Astrocyte (in vitro differentiated cells and primary cell): Measurements from ENCODE around the gene UNCX. TPM values are rescaled to one million over a fixed set of nuclear protein-coding genes. Genes with fewer than 3 reads are reported as not detected.

Experiments used
- DNase-seq: peaks from one replicate; pipeline ENCODE4 v3.0.0-alpha.2; 2010; ENCODE audit warnings: low read depth
- FAIRE-seq: peaks from 2 replicates; lab custom pipeline; 2011; peaks lifted over from hg19 to GRCh38; lab: Jason Lieb, UNC
- H2AFZ ChIP-seq: 2 replicates; pipeline ENCODE4 v1.6.0; 2012; ENCODE audit warnings: low read depth, low read length, inconsistent platforms
- H3K27ac ChIP-seq: 2 replicates; pipeline ENCODE4 v1.5.1; 2011; ENCODE audit warnings: low read depth, low read length, inconsistent platforms
- H3K27me3 ChIP-seq: 2 replicates; pipeline ENCODE4 v1.6.0; 2011; ENCODE audit warnings: low read length, inconsistent platforms; ENCODE audit not compliant: insufficient read depth
- H3K36me3 ChIP-seq: 2 replicates; pipeline ENCODE4 v1.5.1; 2011; ENCODE audit warnings: low read length, inconsistent platforms; ENCODE audit not compliant: insufficient read depth
- H3K4me1 ChIP-seq: 2 replicates; pipeline ENCODE4 v1.5.1; 2011; ENCODE audit warnings: low read length, inconsistent platforms; ENCODE audit not compliant: insufficient read depth
- H3K4me2 ChIP-seq: 2 replicates; pipeline ENCODE4 v1.6.0; 2012; ENCODE audit warnings: low read length, inconsistent platforms
- H3K4me3 ChIP-seq: 2 replicates; pipeline ENCODE4 v1.5.1; 2011; ENCODE audit warnings: low read depth, mild to moderate bottlenecking, low read length, inconsistent platforms; ENCODE audit not compliant: insufficient read depth
- H3K79me2 ChIP-seq: 2 replicates; pipeline ENCODE4 v1.6.0; 2012; ENCODE audit warnings: mild to moderate bottlenecking, low read length, inconsistent platforms; ENCODE audit not compliant: insufficient read depth
- H3K9ac ChIP-seq: 2 replicates; pipeline ENCODE4 v1.6.0; 2012; ENCODE audit warnings: mild to moderate bottlenecking, low read length, inconsistent platforms
- H3K9me3 ChIP-seq: 2 replicates; pipeline ENCODE4 v1.5.1; 2012; ENCODE audit warnings: low read depth, mild to moderate bottlenecking, low read length, inconsistent platforms; ENCODE audit not compliant: insufficient read depth
- H4K20me1 ChIP-seq: 2 replicates; pipeline ENCODE4 v1.6.0; 2012; ENCODE audit warnings: low read length, inconsistent platforms; ENCODE audit not compliant: insufficient read depth
- H3K27ac Mint-ChIP-seq: one replicate; pipeline ENCODE4 v1.8.0; 2021; ENCODE audit warnings: mild to moderate bottlenecking, mixed read lengths; ENCODE audit not compliant: unreplicated experiment
- H3K27me3 Mint-ChIP-seq: one replicate; pipeline ENCODE4 v1.8.0; 2021; ENCODE audit warnings: low read depth, mixed read lengths; ENCODE audit not compliant: unreplicated experiment
- H3K36me3 Mint-ChIP-seq: one replicate; pipeline ENCODE4 v1.8.0; 2021; ENCODE audit warnings: low read depth, mixed read lengths; ENCODE audit not compliant: unreplicated experiment
- H3K4me1 Mint-ChIP-seq: one replicate; pipeline ENCODE4 v1.8.0; 2021; ENCODE audit warnings: low read depth, mixed read lengths; ENCODE audit not compliant: unreplicated experiment
- H3K4me3 Mint-ChIP-seq: one replicate; pipeline ENCODE4 v1.8.0; 2021; ENCODE audit warnings: mild to moderate bottlenecking, moderate library complexity, mixed read lengths; ENCODE audit not compliant: unreplicated experiment
- H3K9me3 Mint-ChIP-seq: one replicate; pipeline ENCODE4 v1.8.0; 2021; ENCODE audit warnings: mild to moderate bottlenecking, mixed read lengths; ENCODE audit not compliant: unreplicated experiment
- EZH2 ChIP-seq: IDR thresholded peaks from 2 replicates; pipeline ENCODE4 v1.6.1; 2012; ENCODE audit warnings: mild to moderate bottlenecking, low read length, inconsistent platforms; ENCODE audit not compliant: insufficient read depth
- total RNA-seq: library from RNA; stranded (reverse); gene quantifications from 2 replicates; pipeline ENCODE4 v1.2.1, GENCODE V29; 2021
- TF ChIP-seq, protein P1 (sequence below): IDR thresholded peaks from 2 replicates; pipeline ENCODE4 v1.5.1; 2011; ENCODE audit warnings: low read depth, mild to moderate bottlenecking, inconsistent platforms, low read length, moderate library complexity; ENCODE audit not compliant: insufficient read depth

Gene UNCX
- total RNA-seq, 1 donor from 2014 or later = not detected

DNA sequence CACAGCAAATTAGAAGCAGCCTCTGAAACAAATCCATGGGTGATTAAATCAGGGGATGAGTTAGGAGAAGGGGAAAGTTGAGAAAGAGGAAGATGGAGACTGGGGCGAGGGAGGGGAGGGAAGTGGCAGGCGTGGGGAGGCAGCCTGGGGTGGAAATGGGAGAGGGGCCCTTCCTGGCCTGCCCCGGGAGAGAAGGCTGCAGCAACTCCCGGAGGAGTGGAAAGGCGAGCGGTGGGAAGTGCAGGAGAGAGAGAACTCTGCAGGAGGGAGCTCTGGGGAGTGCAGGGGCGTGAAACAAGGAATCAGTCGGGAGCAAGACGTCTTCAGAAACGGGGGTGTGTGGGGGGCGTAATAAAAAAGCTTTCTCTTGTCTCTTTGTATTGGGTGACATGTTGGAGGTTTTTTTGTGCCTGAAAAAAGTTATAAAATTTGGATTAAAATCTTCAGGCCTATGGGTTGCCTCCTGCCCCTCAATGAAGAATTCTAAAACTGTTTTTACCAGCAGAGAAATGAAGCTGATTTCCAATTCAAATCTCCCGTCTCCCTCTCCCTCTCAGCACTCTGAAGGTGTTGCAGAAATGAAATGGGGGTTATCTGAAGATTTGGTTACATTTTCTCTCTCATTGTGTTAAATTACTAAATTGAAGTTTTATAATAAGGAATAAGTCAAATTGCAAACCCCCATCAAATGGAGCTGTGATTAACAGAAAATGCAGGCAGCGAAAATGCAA, 4.7 kb upstream of the UNCX start:
- Mint-ChIP-seq H3K27ac (no peak overlapping the region), H3K27me3 (peaks cover 55% of the 10 kb centered on the region)
- TF ChIP-seq, protein P1, sequence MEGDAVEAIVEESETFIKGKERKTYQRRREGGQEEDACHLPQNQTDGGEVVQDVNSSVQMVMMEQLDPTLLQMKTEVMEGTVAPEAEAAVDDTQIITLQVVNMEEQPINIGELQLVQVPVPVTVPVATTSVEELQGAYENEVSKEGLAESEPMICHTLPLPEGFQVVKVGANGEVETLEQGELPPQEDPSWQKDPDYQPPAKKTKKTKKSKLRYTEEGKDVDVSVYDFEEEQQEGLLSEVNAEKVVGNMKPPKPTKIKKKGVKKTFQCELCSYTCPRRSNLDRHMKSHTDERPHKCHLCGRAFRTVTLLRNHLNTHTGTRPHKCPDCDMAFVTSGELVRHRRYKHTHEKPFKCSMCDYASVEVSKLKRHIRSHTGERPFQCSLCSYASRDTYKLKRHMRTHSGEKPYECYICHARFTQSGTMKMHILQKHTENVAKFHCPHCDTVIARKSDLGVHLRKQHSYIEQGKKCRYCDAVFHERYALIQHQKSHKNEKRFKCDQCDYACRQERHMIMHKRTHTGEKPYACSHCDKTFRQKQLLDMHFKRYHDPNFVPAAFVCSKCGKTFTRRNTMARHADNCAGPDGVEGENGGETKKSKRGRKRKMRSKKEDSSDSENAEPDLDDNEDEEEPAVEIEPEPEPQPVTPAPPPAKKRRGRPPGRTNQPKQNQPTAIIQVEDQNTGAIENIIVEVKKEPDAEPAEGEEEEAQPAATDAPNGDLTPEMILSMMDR = no peak
- no peak for TF ChIP-seq EZH2

DNA sequence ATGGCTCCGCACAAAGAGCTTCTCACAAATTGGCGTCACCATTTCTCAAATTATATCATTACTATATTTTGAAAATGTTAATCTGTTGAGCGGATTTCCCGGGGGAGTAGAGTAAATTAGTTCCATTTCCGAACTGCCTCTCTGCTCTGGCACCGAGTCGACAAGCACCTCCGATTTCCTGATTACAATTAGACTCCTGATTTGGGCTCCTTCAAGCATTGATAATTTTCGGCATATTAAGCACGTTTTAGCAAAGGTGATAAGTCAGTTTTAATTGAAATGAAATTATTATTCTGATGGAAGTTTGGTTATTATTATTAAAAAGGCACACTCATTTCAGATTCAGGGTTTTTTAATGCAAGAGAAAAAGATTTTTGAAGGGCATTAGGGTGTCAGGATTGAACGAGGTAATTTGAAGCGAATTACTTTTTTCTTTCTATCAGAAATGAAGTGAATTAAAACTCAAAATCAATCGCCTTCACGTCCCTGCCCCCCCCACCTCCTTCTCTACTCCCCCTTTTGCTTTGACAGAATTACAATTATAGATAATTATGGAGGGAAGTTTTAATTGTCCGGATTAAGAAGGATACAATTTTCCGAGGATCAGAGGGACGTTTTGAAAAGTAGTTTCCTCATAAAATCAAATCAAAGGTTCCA, 4.0 kb upstream of the UNCX start:
- Histone ChIP-seq H3K4me2 (no peak overlapping the region), H3K79me2 (no peaks in the 10 kb centered on the region), H3K36me3 (no peaks in the 10 kb centered on the region), H4K20me1 (peaks cover 7% of the 10 kb centered on the region), H3K4me3 (no peak overlapping the region), H3K27ac (no peak overlapping the region), H2AFZ (no peak overlapping the region), H3K9me3 (no peaks in the 10 kb centered on the region), H3K27me3 (peaks cover 66% of the 10 kb centered on the region), H3K9ac (no peak overlapping the region), H3K4me1 (no peaks in the 10 kb centered on the region)
- Mint-ChIP-seq H3K4me1 (no peaks in the 10 kb centered on the region), H3K27ac (peak overlapping the region; percentile 26), H3K9me3 (peaks cover 23% of the 10 kb centered on the region), H3K4me3 (no peak overlapping the region), H3K36me3 (peaks cover 4% of the 10 kb centered on the region), H3K27me3 (peaks cover 49% of the 10 kb centered on the region)
- no peak for DNase-seq
- TF ChIP-seq, protein P1 = no peak
- TF ChIP-seq EZH2 = peak; percentile 63
- no peak for FAIRE-seq

More for the DNA sequence above, 4.7 kb upstream of the UNCX start:
- Histone ChIP-seq H3K4me2 (no peak overlapping the region), H3K27ac (no peak overlapping the region), H4K20me1 (peaks cover 7% of the 10 kb centered on the region), H3K79me2 (no peaks in the 10 kb centered on the region), H3K9me3 (no peaks in the 10 kb centered on the region), H3K4me1 (no peaks in the 10 kb centered on the region), H3K27me3 (peaks cover 73% of the 10 kb centered on the region), H2AFZ (no peak overlapping the region), H3K9ac (no peak overlapping the region), H3K4me3 (no peak overlapping the region), H3K36me3 (no peaks in the 10 kb centered on the region)
- DNase-seq (no peak), FAIRE-seq (no peak)
- Mint-ChIP-seq H3K4me1 (no peaks in the 10 kb centered on the region), H3K36me3 (peaks cover 4% of the 10 kb centered on the region), H3K9me3 (peaks cover 23% of the 10 kb centered on the region), H3K4me3 (peak overlapping the region; percentile 27)
